Measurements from ENCODE around the gene ANGPT4. TPM values are rescaled to one million over a fixed set of nuclear protein-coding genes. Genes with fewer than 3 reads are reported as not detected.

The ANGPT4 gene
- total RNA-seq, 2 donors from 2014 or later, result 1.4 to 1.6 TPM

GRCh38 chr20:839015-839414 is 77.1 kb downstream of the ANGPT4 start:
- TF ChIP-seq CTCF (IDR thresholded peaks at IDR 0.05), result no peak
- DNase-seq (ENCODE audit: low spot score) (no peak), ATAC-seq (ENCODE audit: insufficient number of reproducible peaks, low FRiP score, low read depth) (no peak)
- Histone ChIP-seq H3K4me3 (no peak overlapping the region), H3K27me3 (replicated peaks; ENCODE audit: insufficient read depth) (no peaks in the 10 kb centered on the region), H3K27ac (no peak overlapping the region), H3K36me3 (no peaks in the 10 kb centered on the region), H3K9me3 (no peaks in the 10 kb centered on the region), H3K4me1 (ENCODE audit: control insufficient read depth in 1 of 2, low read depth in 2 of 2) (peaks cover 11 to 23% of the 10 kb centered on the region in 2 donors)

- ATAC-seq (ENCODE audit: insufficient number of reproducible peaks, low FRiP score, low read depth), result no peak
- Histone ChIP-seq H3K9me3 (no peaks in the 10 kb centered on the region), H3K36me3 (no peaks in the 10 kb centered on the region), H3K4me1 (ENCODE audit: control insufficient read depth in 1 of 2, low read depth in 2 of 2) (peaks cover 11 to 14% of the 10 kb centered on the region in 2 donors), H3K4me3 (no peak overlapping the region), H3K27me3 (replicated peaks; ENCODE audit: insufficient read depth) (no peaks in the 10 kb centered on the region), H3K27ac (no peak overlapping the region)
- TF ChIP-seq CTCF (IDR thresholded peaks at IDR 0.05), result no peak
- no peak for DNase-seq (ENCODE audit: low spot score)
Observed at GRCh38 chr20:836190-836589, 79.9 kb downstream of the ANGPT4 start.

- ATAC-seq (ENCODE audit: insufficient number of reproducible peaks, low FRiP score, low read depth) (no peak), DNase-seq (ENCODE audit: low spot score) (no peak)
- no peak for TF ChIP-seq CTCF (IDR thresholded peaks at IDR 0.05)
- no peaks in the 10 kb centered on the region for H3K27me3 ChIP-seq (replicated peaks; ENCODE audit: insufficient read depth)
- no peak overlapping the region for H3K27ac ChIP-seq
- peaks cover 8 to 11% of the 10 kb centered on the region in 2 donors for H3K4me1 ChIP-seq (ENCODE audit: control insufficient read depth in 1 of 2, low read depth in 2 of 2)
- no peaks in the 10 kb centered on the region for H3K36me3 ChIP-seq
- H3K4me3 ChIP-seq, result no peak overlapping the region
- no peaks in the 10 kb centered on the region for H3K9me3 ChIP-seq
Observed at GRCh38 chr20:835608-836045, 80.5 kb downstream of the ANGPT4 start.

- Histone ChIP-seq H3K27ac (peak overlapping the region in 1 of 2 donors; percentile 72), H3K4me3 (peak overlapping the region; percentile 88), H3K9me3 (no peaks in the 10 kb centered on the region), H3K27me3 (replicated peaks; ENCODE audit: insufficient read depth) (no peaks in the 10 kb centered on the region), H3K4me1 (ENCODE audit: control insufficient read depth in 1 of 2, low read depth in 2 of 2) (peaks cover 7 to 11% of the 10 kb centered on the region in 2 donors), H3K36me3 (no peaks in the 10 kb centered on the region)
- no peak for ATAC-seq (ENCODE audit: insufficient number of reproducible peaks, low FRiP score, low read depth)
- no peak for TF ChIP-seq CTCF (IDR thresholded peaks at IDR 0.05)
- DNase-seq (ENCODE audit: low spot score), result no peak
Observed at GRCh38 chr20:834151-834746, 81.9 kb downstream of the ANGPT4 start.

- no peak for TF ChIP-seq CTCF (IDR thresholded peaks at IDR 0.05)
- DNase-seq (ENCODE audit: low spot score) (peak; percentile 85), ATAC-seq (ENCODE audit: insufficient number of reproducible peaks, low FRiP score, low read depth) (peak; percentile 97)
- H3K4me1 ChIP-seq (ENCODE audit: control insufficient read depth in 1 of 2, low read depth in 2 of 2), result peaks cover 7 to 11% of the 10 kb centered on the region in 2 donors
- no peaks in the 10 kb centered on the region for H3K27me3 ChIP-seq (replicated peaks; ENCODE audit: insufficient read depth)
- no peaks in the 10 kb centered on the region for H3K9me3 ChIP-seq
- H3K27ac ChIP-seq, result peak within 1 kb of the TSS; percentile 55 to 72
- H3K36me3 ChIP-seq, result no peaks in the 10 kb centered on the region
- peak within 1 kb of the TSS; percentile 88 for H3K4me3 ChIP-seq
Observed at GRCh38 chr20:833450-834150, 82.5 kb downstream of the ANGPT4 start, which contains the start of gene FAM110A. TSS of gene FAM110A (plus strand) at chr20:833715. CDS start at chr20:844805, 11,090 bp downstream.
